Measurements from ENCODE around the gene ADAMTS19. TPM values are rescaled to one million over a fixed set of nuclear protein-coding genes. Genes with fewer than 3 reads are reported as not detected.

Gene ADAMTS19
- total and polyA plus RNA-seq, 3 experiments from 2014 or later: not detected

- Histone ChIP-seq H3K36me3 (ENCODE audit: insufficient read depth, low read length) (no peaks in the 10 kb centered on the region), H3K27me3 (ENCODE audit: insufficient read depth, low read length, poor library complexity, severe bottlenecking) (no peaks in the 10 kb centered on the region), H3K4me1 (ENCODE audit: insufficient read depth, low read length) (no peaks in the 10 kb centered on the region), H3K9me3 (ENCODE audit: low read length) (no peaks in the 10 kb centered on the region), H3K4me3 (ENCODE audit: low read length) (no peak overlapping the region), H3K27ac (ENCODE audit: low read depth, low read length) (no peak overlapping the region)
- H3K27ac Mint-ChIP-seq: no peak overlapping the region
- peaks cover 0 to 6% (median 0%) of the 10 kb centered on the region in 5 donors for H3K9me3 Mint-ChIP-seq
- H3K36me3 Mint-ChIP-seq: no peaks in the 10 kb centered on the region
- ChIA-PET POLR2A (no interaction called here), CTCF (no interaction called here)
- H3K4me3 Mint-ChIP-seq: no peak overlapping the region
- H3K27me3 Mint-ChIP-seq: no peaks in the 10 kb centered on the region
- no peaks in the 10 kb centered on the region for H3K4me1 Mint-ChIP-seq
- no peak for DNase-seq
Measured at GRCh38 chr5:129509363-129509975, 49.4 kb downstream of the ADAMTS19 start.

GRCh38 chr5:129511291-129511690 is 51.2 kb downstream of the ADAMTS19 start:
- Histone ChIP-seq H3K4me3 (ENCODE audit: low read length) (no peak overlapping the region), H3K27ac (ENCODE audit: low read depth, low read length) (no peak overlapping the region), H3K27me3 (ENCODE audit: insufficient read depth, low read length, poor library complexity, severe bottlenecking) (no peaks in the 10 kb centered on the region), H3K4me1 (ENCODE audit: insufficient read depth, low read length) (no peaks in the 10 kb centered on the region), H3K36me3 (ENCODE audit: insufficient read depth, low read length) (no peaks in the 10 kb centered on the region), H3K9me3 (ENCODE audit: low read length) (no peaks in the 10 kb centered on the region)
- Mint-ChIP-seq H3K4me1 (no peaks in the 10 kb centered on the region), H3K36me3 (no peaks in the 10 kb centered on the region), H3K4me3 (no peak overlapping the region), H3K9me3 (peaks cover 2 to 10% (median 6%) of the 10 kb centered on the region in 5 donors), H3K27me3 (no peaks in the 10 kb centered on the region), H3K27ac (no peak overlapping the region)
- ChIA-PET CTCF (no interaction called here), POLR2A (no interaction called here)
- DNase-seq: no peak

- POLR2A ChIA-PET: no interaction called here
- no peaks in the 10 kb centered on the region for H3K36me3 Mint-ChIP-seq
- Histone ChIP-seq H3K4me1 (ENCODE audit: insufficient read depth, low read length) (no peaks in the 10 kb centered on the region), H3K9me3 (ENCODE audit: low read length) (no peaks in the 10 kb centered on the region), H3K36me3 (ENCODE audit: insufficient read depth, low read length) (no peaks in the 10 kb centered on the region), H3K27me3 (ENCODE audit: insufficient read depth, low read length, poor library complexity, severe bottlenecking) (no peaks in the 10 kb centered on the region), H3K4me3 (ENCODE audit: low read length) (no peak overlapping the region), H3K27ac (ENCODE audit: low read depth, low read length) (no peak overlapping the region)
- no peak for DNase-seq
- H3K27ac Mint-ChIP-seq: no peak overlapping the region
- no peak overlapping the region for H3K4me3 Mint-ChIP-seq
- H3K4me1 Mint-ChIP-seq: no peaks in the 10 kb centered on the region
- CTCF ChIA-PET: no interaction called here
- H3K27me3 Mint-ChIP-seq: no peaks in the 10 kb centered on the region
- H3K9me3 Mint-ChIP-seq: peaks cover 0 to 16% (median 4%) of the 10 kb centered on the region in 5 donors
Measured at GRCh38 chr5:129541051-129541450, 81.0 kb downstream of the ADAMTS19 start.

GRCh38 chr5:129541648-129542251 is 81.7 kb downstream of the ADAMTS19 start:
- Histone ChIP-seq H3K9me3 (ENCODE audit: low read length) (no peaks in the 10 kb centered on the region), H3K27ac (ENCODE audit: low read depth, low read length) (no peak overlapping the region), H3K4me3 (ENCODE audit: low read length) (no peak overlapping the region), H3K36me3 (ENCODE audit: insufficient read depth, low read length) (no peaks in the 10 kb centered on the region), H3K4me1 (ENCODE audit: insufficient read depth, low read length) (no peaks in the 10 kb centered on the region), H3K27me3 (ENCODE audit: insufficient read depth, low read length, poor library complexity, severe bottlenecking) (no peaks in the 10 kb centered on the region)
- no peaks in the 10 kb centered on the region for H3K27me3 Mint-ChIP-seq
- ChIA-PET CTCF (no interaction called here), POLR2A (no interaction called here)
- H3K9me3 Mint-ChIP-seq: peaks cover 0 to 21% (median 7%) of the 10 kb centered on the region in 5 donors
- H3K27ac Mint-ChIP-seq: no peak overlapping the region
- DNase-seq: no peak
- no peak overlapping the region for H3K4me3 Mint-ChIP-seq
- H3K4me1 Mint-ChIP-seq: no peaks in the 10 kb centered on the region
- H3K36me3 Mint-ChIP-seq: no peaks in the 10 kb centered on the region

GRCh38 chr5:129547137-129547536 is 87.0 kb downstream of the ADAMTS19 start:
- H3K27me3 Mint-ChIP-seq: no peaks in the 10 kb centered on the region
- peaks cover 4 to 15% (median 11%) of the 10 kb centered on the region in 5 donors for H3K9me3 Mint-ChIP-seq
- no peak for DNase-seq
- no peak overlapping the region for H3K27ac Mint-ChIP-seq
- no peaks in the 10 kb centered on the region for H3K36me3 ChIP-seq (ENCODE audit: insufficient read depth, low read length)
- no peak overlapping the region for H3K4me3 ChIP-seq (ENCODE audit: low read length)
- no peaks in the 10 kb centered on the region for H3K27me3 ChIP-seq (ENCODE audit: insufficient read depth, low read length, poor library complexity, severe bottlenecking)
- POLR2A ChIA-PET: no interaction called here
- H3K36me3 Mint-ChIP-seq: peaks cover 0 to 1% (median 0%) of the 10 kb centered on the region in 3 donors
- H3K9me3 ChIP-seq (ENCODE audit: low read length): no peaks in the 10 kb centered on the region
- no peak overlapping the region for H3K27ac ChIP-seq (ENCODE audit: low read depth, low read length)
- CTCF ChIA-PET: no interaction called here
- H3K4me1 Mint-ChIP-seq: no peaks in the 10 kb centered on the region
- no peak overlapping the region for H3K4me3 Mint-ChIP-seq
- H3K4me1 ChIP-seq (ENCODE audit: insufficient read depth, low read length): no peaks in the 10 kb centered on the region

GRCh38 chr5:129554134-129554904 is 94.2 kb downstream of the ADAMTS19 start:
- no peaks in the 10 kb centered on the region for H3K9me3 ChIP-seq (ENCODE audit: low read length)
- ChIA-PET POLR2A (no interaction called here), CTCF (no interaction called here)
- no peaks in the 10 kb centered on the region for H3K4me1 Mint-ChIP-seq
- H3K27me3 ChIP-seq (ENCODE audit: insufficient read depth, low read length, poor library complexity, severe bottlenecking): no peaks in the 10 kb centered on the region
- H3K36me3 ChIP-seq (ENCODE audit: insufficient read depth, low read length): no peaks in the 10 kb centered on the region
- H3K27ac ChIP-seq (ENCODE audit: low read depth, low read length): no peak overlapping the region
- no peak for DNase-seq
- no peaks in the 10 kb centered on the region for H3K9me3 Mint-ChIP-seq
- H3K4me3 ChIP-seq (ENCODE audit: low read length): no peak overlapping the region
- no peaks in the 10 kb centered on the region for H3K36me3 Mint-ChIP-seq
- no peak overlapping the region for H3K4me3 Mint-ChIP-seq
- H3K27ac Mint-ChIP-seq: no peak overlapping the region
- H3K27me3 Mint-ChIP-seq: no peaks in the 10 kb centered on the region
- no peaks in the 10 kb centered on the region for H3K4me1 ChIP-seq (ENCODE audit: insufficient read depth, low read length)

GRCh38 chr5:129563585-129563984 is 103.5 kb downstream of the ADAMTS19 start:
- ChIA-PET CTCF (no interaction called here), POLR2A (no interaction called here)
- H3K4me3 ChIP-seq (ENCODE audit: low read length): no peak overlapping the region
- H3K9me3 Mint-ChIP-seq: peaks cover 0 to 4% (median 0%) of the 10 kb centered on the region in 5 donors
- no peaks in the 10 kb centered on the region for H3K27me3 Mint-ChIP-seq
- no peak overlapping the region for H3K27ac Mint-ChIP-seq
- no peaks in the 10 kb centered on the region for H3K4me1 ChIP-seq (ENCODE audit: insufficient read depth, low read length)
- H3K4me3 Mint-ChIP-seq: no peak overlapping the region
- H3K4me1 Mint-ChIP-seq: no peaks in the 10 kb centered on the region
- H3K27ac ChIP-seq (ENCODE audit: low read depth, low read length): no peak overlapping the region
- H3K9me3 ChIP-seq (ENCODE audit: low read length): no peaks in the 10 kb centered on the region
- H3K36me3 Mint-ChIP-seq: no peaks in the 10 kb centered on the region
- no peaks in the 10 kb centered on the region for H3K27me3 ChIP-seq (ENCODE audit: insufficient read depth, low read length, poor library complexity, severe bottlenecking)
- DNase-seq: no peak
- H3K36me3 ChIP-seq (ENCODE audit: insufficient read depth, low read length): no peaks in the 10 kb centered on the region

- no peaks in the 10 kb centered on the region for H3K36me3 ChIP-seq (ENCODE audit: insufficient read depth, low read length)
- no peak overlapping the region for H3K27ac ChIP-seq (ENCODE audit: low read depth, low read length)
- H3K27ac Mint-ChIP-seq: no peak overlapping the region
- H3K4me3 ChIP-seq (ENCODE audit: low read length): no peak overlapping the region
- no peaks in the 10 kb centered on the region for H3K27me3 Mint-ChIP-seq
- peaks cover 0 to 11% (median 2%) of the 10 kb centered on the region in 5 donors for H3K9me3 Mint-ChIP-seq
- ChIA-PET CTCF (no interaction called here), POLR2A (no interaction called here)
- no peaks in the 10 kb centered on the region for H3K9me3 ChIP-seq (ENCODE audit: low read length)
- no peaks in the 10 kb centered on the region for H3K4me1 Mint-ChIP-seq
- H3K4me3 Mint-ChIP-seq: no peak overlapping the region
- H3K27me3 ChIP-seq (ENCODE audit: insufficient read depth, low read length, poor library complexity, severe bottlenecking): no peaks in the 10 kb centered on the region
- H3K4me1 ChIP-seq (ENCODE audit: insufficient read depth, low read length): no peaks in the 10 kb centered on the region
- H3K36me3 Mint-ChIP-seq: no peaks in the 10 kb centered on the region
- DNase-seq: no peak
Measured at GRCh38 chr5:129569295-129569694, 109.2 kb downstream of the ADAMTS19 start.
